HCT116 (cell line): Measurements from ENCODE around the gene DCAF11. TPM values are rescaled to one million over a fixed set of nuclear protein-coding genes. Genes with fewer than 3 reads are reported as not detected.

Experiments
- CBX3 ChIP-seq: IDR thresholded peaks from 2 replicates; pipeline ENCODE4 v1.6.1; 2012; ENCODE audit warnings: low read depth
- EGR1 ChIP-seq: IDR thresholded peaks from 2 replicates; pipeline ENCODE4 v1.6.1; 2012; ENCODE audit warnings: low read depth
- ELF1 ChIP-seq: IDR thresholded peaks from 2 replicates; pipeline ENCODE4 v1.6.1; 2012; ENCODE audit warnings: low read depth, borderline replicate concordance
- EZH2 ChIP-seq: fragments of 200-600 bp; sonication (generic); IDR thresholded peaks from 2 replicates; pipeline ENCODE4 v1.6.1; 2017; ENCODE audit warnings: antibody characterized with exemption, mixed run types
- MAX ChIP-seq: IDR thresholded peaks from 2 replicates; pipeline ENCODE4 v1.6.1; 2012
- RAD21 ChIP-seq: IDR thresholded peaks from 2 replicates; pipeline ENCODE4 v1.6.1; 2012; ENCODE audit warnings: low read depth, mild to moderate bottlenecking
- SIN3A ChIP-seq: IDR thresholded peaks from 2 replicates; pipeline ENCODE4 v1.6.1; 2012; ENCODE audit warnings: low read depth
- YY1 ChIP-seq: IDR thresholded peaks from 2 replicates; pipeline ENCODE4 v1.6.1; 2011; ENCODE audit warnings: low read length, low read depth, moderate library complexity, mild to moderate bottlenecking; ENCODE audit not compliant: insufficient replicate concordance; ENCODE audit errors: extremely low read depth
- ZBTB33 ChIP-seq: IDR thresholded peaks from 2 replicates; pipeline ENCODE4 v1.6.1; 2011; ENCODE audit warnings: mild to moderate bottlenecking, low read length, moderate library complexity; ENCODE audit not compliant: insufficient replicate concordance; ENCODE audit errors: extremely low read depth
- ZFX ChIP-seq: fragments of 450-650 bp; IDR thresholded peaks from 2 replicates; pipeline ENCODE4 v1.6.1; 2017
- ZNF274 ChIP-seq: fragments of 200-500 bp; sonication (Bioruptor generic); IDR thresholded peaks from 2 replicates; pipeline ENCODE4 v1.6.1; 2014; ENCODE audit warnings: mild to moderate bottlenecking, low read depth, low read length, inconsistent platforms
- total RNA-seq: library from RNA; stranded (reverse); gene quantifications from one replicate; pipeline ENCODE4 v1.2.1, GENCODE V29; 2021; ENCODE audit not compliant: unreplicated experiment
- TF ChIP-seq, protein P1 (sequence below), 3 experiments: fragments of 200-600 bp in 1 of 3; sonication (generic) in 1 of 3; IDR thresholded peaks in 2 of 3; conservative IDR thresholded peaks in 1 of 3; 2 replicates each; pipeline ENCODE4 v1.5.1; 2012 to 2017; ENCODE audit warnings: low read depth in 2 of 3, low read length in 2 of 3, antibody characterized with exemption in 1 of 3, borderline replicate concordance in 1 of 3, control low read depth in 1 of 3, mild to moderate bottlenecking in 1 of 3, mixed read lengths in 1 of 3, mixed run types in 1 of 3, moderate library complexity in 1 of 3; ENCODE audit not compliant: insufficient read depth in 1 of 3

Gene DCAF11
- total RNA-seq, 1 experiment from 2014 or later = 47.5 TPM

DNA sequence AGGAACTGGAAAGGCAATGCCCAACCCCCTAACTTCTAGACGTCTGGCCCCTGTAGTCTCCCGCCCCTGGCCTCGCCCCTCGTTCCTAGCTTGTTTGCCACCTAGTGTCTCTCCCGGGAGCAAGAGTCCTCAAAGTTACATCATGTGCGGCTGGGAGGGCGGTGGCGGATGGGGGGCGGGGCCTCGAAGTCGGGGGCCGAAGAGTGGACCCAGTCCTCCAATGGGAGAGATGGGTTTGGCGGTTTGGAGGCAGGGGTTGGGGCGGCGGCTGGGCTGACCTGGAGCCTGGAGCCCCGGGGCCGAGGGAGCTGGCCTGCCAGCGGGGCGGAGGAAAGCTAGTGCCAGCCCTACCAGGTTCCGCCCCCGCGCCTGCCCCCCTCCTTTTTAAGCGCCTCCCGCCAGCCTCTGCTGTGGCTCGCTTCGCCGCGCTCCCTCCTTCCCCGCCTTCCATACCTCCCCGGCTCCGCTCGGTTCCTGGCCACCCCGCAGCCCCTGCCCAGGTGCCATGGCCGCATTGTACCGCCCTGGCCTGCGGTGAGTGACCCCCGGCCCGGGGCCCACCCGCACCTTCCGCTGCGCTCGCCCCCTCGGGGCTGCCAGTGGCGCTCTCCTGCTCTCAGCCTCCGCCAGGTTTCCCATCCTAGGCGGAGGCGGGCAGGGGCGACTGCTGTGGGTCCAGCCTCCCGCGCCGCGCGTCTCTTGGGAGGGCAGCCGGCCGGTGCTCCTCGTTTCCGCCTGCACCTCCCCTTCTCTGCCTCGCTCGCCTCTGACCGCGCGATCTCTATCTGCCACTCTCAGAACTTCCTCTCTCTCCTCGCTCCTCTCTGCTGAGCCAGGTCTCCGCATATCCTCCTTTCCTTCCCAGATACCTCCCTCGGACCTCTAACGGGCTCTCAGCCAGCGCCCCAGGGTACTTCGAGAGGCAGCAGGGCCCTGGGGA is 20.4 kb upstream of the DCAF11 start, which contains the start of gene PCK2 (continued):
- no peak for TF ChIP-seq ZBTB33
- peak; percentile 92 for TF ChIP-seq EGR1
- TF ChIP-seq RAD21 = no peak
- no peak for TF ChIP-seq YY1
- peak; percentile 76; the same call in 1 of the 2 replicates for TF ChIP-seq MAX
- TF ChIP-seq, protein P1, sequence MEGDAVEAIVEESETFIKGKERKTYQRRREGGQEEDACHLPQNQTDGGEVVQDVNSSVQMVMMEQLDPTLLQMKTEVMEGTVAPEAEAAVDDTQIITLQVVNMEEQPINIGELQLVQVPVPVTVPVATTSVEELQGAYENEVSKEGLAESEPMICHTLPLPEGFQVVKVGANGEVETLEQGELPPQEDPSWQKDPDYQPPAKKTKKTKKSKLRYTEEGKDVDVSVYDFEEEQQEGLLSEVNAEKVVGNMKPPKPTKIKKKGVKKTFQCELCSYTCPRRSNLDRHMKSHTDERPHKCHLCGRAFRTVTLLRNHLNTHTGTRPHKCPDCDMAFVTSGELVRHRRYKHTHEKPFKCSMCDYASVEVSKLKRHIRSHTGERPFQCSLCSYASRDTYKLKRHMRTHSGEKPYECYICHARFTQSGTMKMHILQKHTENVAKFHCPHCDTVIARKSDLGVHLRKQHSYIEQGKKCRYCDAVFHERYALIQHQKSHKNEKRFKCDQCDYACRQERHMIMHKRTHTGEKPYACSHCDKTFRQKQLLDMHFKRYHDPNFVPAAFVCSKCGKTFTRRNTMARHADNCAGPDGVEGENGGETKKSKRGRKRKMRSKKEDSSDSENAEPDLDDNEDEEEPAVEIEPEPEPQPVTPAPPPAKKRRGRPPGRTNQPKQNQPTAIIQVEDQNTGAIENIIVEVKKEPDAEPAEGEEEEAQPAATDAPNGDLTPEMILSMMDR (IDR thresholded peaks at IDR 0.05 in 2 of 3, conservative IDR thresholded peaks at IDR 0.05 in 1 of 3; ENCODE audit: borderline replicate concordance in 1 of 3, insufficient read depth in 1 of 3, low read depth in 2 of 3, low read length in 2 of 3) = no peak
- TF ChIP-seq ELF1 = no peak
- no peak for TF ChIP-seq ZNF274
- TF ChIP-seq CBX3 = no peak
- no peak for TF ChIP-seq EZH2
- TF ChIP-seq SIN3A = peak; percentile 79
- 0 out of 2 replicates have a peak, but pooled peaks have one; percentile 24 for TF ChIP-seq ZFX
